Neural progenitor cell (in vitro differentiated cells): ENCODE data around the gene BAHD1. TPM values are rescaled to one million over a fixed set of nuclear protein-coding genes. Genes with fewer than 3 reads are reported as not detected.

ENCODE experiments used
- DNase-seq: peaks from one replicate; pipeline ENCODE4 v3.0.0-alpha.2; 2016; ENCODE audit warnings: low spot score
- H2AFZ ChIP-seq: fragments of 200-600 bp; sonication (generic); replicated peaks from 2 replicates; pipeline ENCODE4 v1.6.1; 2016; ENCODE audit warnings: antibody characterized with exemption
- H3F3A ChIP-seq: fragments of 200-600 bp; sonication (generic); 2 replicates; pipeline ENCODE4 v1.6.1; 2016; ENCODE audit warnings: antibody characterized with exemption, low read depth
- H3K27ac ChIP-seq: fragments of 200-600 bp; sonication (generic); 2 replicates; pipeline ENCODE4 v1.5.1; 2016; ENCODE audit warnings: mild to moderate bottlenecking
- H3K27me3 ChIP-seq: fragments of 200-600 bp; sonication (generic); 2 replicates; pipeline ENCODE4 v1.6.1; 2016; ENCODE audit warnings: mild to moderate bottlenecking, moderate library complexity
- H3K36me3 ChIP-seq: fragments of 200-600 bp; sonication (generic); 2 replicates; pipeline ENCODE4 v1.5.1; 2016
- H3K4me1 ChIP-seq: fragments of 200-600 bp; sonication (generic); 2 replicates; pipeline ENCODE4 v1.6.1; 2016; ENCODE audit warnings: mixed run types
- H3K4me2 ChIP-seq: fragments of 200-600 bp; sonication (generic); 2 replicates; pipeline ENCODE4 v1.6.1; 2016
- H3K4me3 ChIP-seq: fragments of 200-600 bp; sonication (generic); 2 replicates; pipeline ENCODE4 v1.5.1; 2016
- H3K79me2 ChIP-seq: fragments of 200-600 bp; sonication (generic); 2 replicates; pipeline ENCODE4 v1.6.1; 2016; ENCODE audit warnings: low read depth
- H3K9ac ChIP-seq: fragments of 200-600 bp; sonication (generic); 2 replicates; pipeline ENCODE4 v1.6.1; 2016
- H3K9me3 ChIP-seq: fragments of 200-600 bp; sonication (generic); 2 replicates; pipeline ENCODE4 v1.5.1; 2016; ENCODE audit warnings: low read depth
- H4K20me1 ChIP-seq: fragments of 200-600 bp; sonication (generic); 2 replicates; pipeline ENCODE4 v1.6.1; 2016; ENCODE audit warnings: low read depth
- H3K27ac Mint-ChIP-seq: 3 replicates; pipeline ENCODE4 v1.8.0; 2021; ENCODE audit warnings: mixed read lengths
- H3K27me3 Mint-ChIP-seq: 2 replicates; pipeline ENCODE4 v1.8.0; 2022; ENCODE audit warnings: low read depth, mild to moderate bottlenecking, inconsistent platforms, moderate library complexity, mixed read lengths; ENCODE audit not compliant: insufficient read depth
- H3K36me3 Mint-ChIP-seq: 3 replicates; pipeline ENCODE4 v1.8.0; 2021; ENCODE audit warnings: mixed read lengths
- H3K4me1 Mint-ChIP-seq: 3 replicates; pipeline ENCODE4 v1.8.0; 2021; ENCODE audit warnings: mixed read lengths
- H3K4me3 Mint-ChIP-seq: 3 replicates; pipeline ENCODE4 v1.8.0; 2021; ENCODE audit warnings: mild to moderate bottlenecking, moderate library complexity, mixed read lengths
- H3K9me3 Mint-ChIP-seq: 3 replicates; pipeline ENCODE4 v1.8.0; 2020; ENCODE audit warnings: mixed read lengths
- CTCF ChIP-seq: fragments of 200-600 bp; sonication (generic); IDR thresholded peaks from 2 replicates; pipeline ENCODE4 v1.5.1; 2017; ENCODE audit warnings: antibody characterized with exemption, mild to moderate bottlenecking
- EZH2 ChIP-seq: fragments of 200-600 bp; sonication (generic); IDR thresholded peaks from 2 replicates; pipeline ENCODE4 v1.6.1; 2017; ENCODE audit warnings: antibody characterized with exemption, mild to moderate bottlenecking, moderate library complexity
- EZH2phosphoT487 ChIP-seq: fragments of 200-600 bp; sonication (generic); IDR thresholded peaks from 2 replicates; pipeline ENCODE4 v1.6.1; 2017; ENCODE audit warnings: antibody characterized with exemption
- total RNA-seq: library from RNA; depleted of rRNA; stranded (reverse); fragments of >200 nt; gene quantifications from 2 replicates; pipeline ENCODE4 v1.2.3, GENCODE V29; 2015; ENCODE audit warnings: low replicate concordance

The BAHD1 gene
- total RNA-seq, 1 donor from 2014 or later, result 5.8 TPM

DNA sequence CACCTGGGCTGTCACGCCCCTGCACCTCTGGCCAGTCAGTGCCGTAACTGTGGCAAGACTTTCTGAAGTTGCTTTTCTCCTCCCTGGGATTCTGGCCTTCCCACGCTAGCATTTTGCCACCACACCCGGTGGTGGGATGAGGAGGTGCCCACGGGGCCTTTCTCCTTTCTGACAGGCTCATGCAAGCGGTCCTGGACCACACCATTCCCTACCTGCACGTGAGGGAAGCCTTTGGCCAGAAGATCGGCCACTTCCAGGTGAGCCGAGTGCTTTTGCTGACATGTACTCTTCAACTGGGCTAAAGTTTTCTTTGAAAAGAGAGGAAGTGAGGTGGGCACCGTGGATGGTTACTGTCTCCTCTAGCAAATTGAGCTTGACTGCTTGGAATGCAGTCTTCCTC is 25.5 kb upstream of the BAHD1 start:
- H3K27ac Mint-ChIP-seq, result no peak overlapping the region
- peaks cover 3% of the 10 kb centered on the region for H4K20me1 ChIP-seq
- no peak for DNase-seq
- no peaks in the 10 kb centered on the region for H3K9me3 Mint-ChIP-seq
- no peaks in the 10 kb centered on the region for H3K27me3 ChIP-seq
- no peak overlapping the region for H3K4me3 Mint-ChIP-seq
- no peak overlapping the region for H3K4me2 ChIP-seq
- no peaks in the 10 kb centered on the region for H3K4me1 ChIP-seq
- no peaks in the 10 kb centered on the region for H3K9me3 ChIP-seq
- TF ChIP-seq EZH2phosphoT487 (no peak), CTCF (no peak), EZH2 (no peak)
- no peaks in the 10 kb centered on the region for H3K79me2 ChIP-seq
- H3K9ac ChIP-seq, result no peak overlapping the region
- H3K27me3 Mint-ChIP-seq, result peaks cover 2% of the 10 kb centered on the region
- H2AFZ ChIP-seq, result no peak overlapping the region
- H3K4me1 Mint-ChIP-seq, result no peaks in the 10 kb centered on the region
- H3K4me3 ChIP-seq, result no peak overlapping the region
- H3K27ac ChIP-seq, result no peak overlapping the region
- peaks cover 2% of the 10 kb centered on the region for H3F3A ChIP-seq
- peaks cover 36% of the 10 kb centered on the region for H3K36me3 Mint-ChIP-seq
- H3K36me3 ChIP-seq, result no peaks in the 10 kb centered on the region

DNA sequence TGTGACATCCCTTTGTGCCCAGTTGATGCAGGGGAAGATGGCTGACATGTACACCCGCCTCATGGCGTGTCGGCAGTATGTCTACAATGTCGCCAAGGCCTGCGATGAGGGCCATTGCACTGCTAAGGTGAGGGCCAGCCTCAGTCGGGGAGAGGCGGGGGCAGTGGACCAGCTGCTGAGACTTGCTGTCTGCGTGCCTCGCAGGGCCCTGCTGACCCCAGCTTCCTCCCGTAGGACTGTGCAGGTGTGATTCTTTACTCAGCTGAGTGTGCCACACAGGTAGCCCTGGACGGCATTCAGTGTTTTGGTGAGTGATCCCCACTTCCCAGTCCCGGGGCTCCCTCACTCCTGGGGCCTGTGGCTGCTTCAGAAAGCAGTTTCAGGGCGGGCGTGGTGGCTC is 24.7 kb upstream of the BAHD1 start:
- H3K4me1 ChIP-seq, result peaks cover 2% of the 10 kb centered on the region
- no peak for DNase-seq
- Mint-ChIP-seq H3K4me1 (peaks cover 2% of the 10 kb centered on the region), H3K9me3 (no peaks in the 10 kb centered on the region), H3K27me3 (peaks cover 2% of the 10 kb centered on the region), H3K36me3 (peaks cover 28% of the 10 kb centered on the region), H3K27ac (no peak overlapping the region), H3K4me3 (no peak overlapping the region)
- H3F3A ChIP-seq, result peaks cover 8% of the 10 kb centered on the region
- no peaks in the 10 kb centered on the region for H3K27me3 ChIP-seq
- H4K20me1 ChIP-seq, result peaks cover 9% of the 10 kb centered on the region
- no peak overlapping the region for H3K4me3 ChIP-seq
- no peaks in the 10 kb centered on the region for H3K36me3 ChIP-seq
- H3K4me2 ChIP-seq, result no peak overlapping the region
- H3K27ac ChIP-seq, result no peak overlapping the region
- TF ChIP-seq CTCF (no peak), EZH2phosphoT487 (no peak), EZH2 (no peak)
- no peak overlapping the region for H2AFZ ChIP-seq
- H3K9ac ChIP-seq, result no peak overlapping the region
- no peaks in the 10 kb centered on the region for H3K79me2 ChIP-seq
- H3K9me3 ChIP-seq, result no peaks in the 10 kb centered on the region

DNA sequence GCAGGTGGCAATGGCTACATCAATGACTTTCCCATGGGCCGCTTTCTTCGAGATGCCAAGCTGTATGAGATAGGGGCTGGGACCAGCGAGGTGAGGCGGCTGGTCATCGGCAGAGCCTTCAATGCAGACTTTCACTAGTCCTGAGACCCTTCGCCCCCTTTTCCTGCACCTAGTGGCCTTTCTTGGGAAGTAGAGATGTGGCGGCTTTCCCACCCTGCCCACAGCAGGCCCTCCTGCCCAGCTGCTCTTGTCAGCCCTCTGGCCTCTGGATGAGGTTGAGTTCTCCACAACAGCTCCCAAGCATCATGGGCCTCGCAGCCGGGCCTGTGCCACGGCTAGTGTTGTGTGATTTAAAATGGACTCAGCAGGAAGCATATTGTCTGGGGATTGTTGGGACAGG is 22.6 kb upstream of the BAHD1 start:
- no peaks in the 10 kb centered on the region for H3K9me3 ChIP-seq
- H3K9ac ChIP-seq, result no peak overlapping the region
- H3F3A ChIP-seq, result peaks cover 15% of the 10 kb centered on the region
- H3K79me2 ChIP-seq, result no peaks in the 10 kb centered on the region
- peaks cover 3% of the 10 kb centered on the region for H3K27me3 ChIP-seq
- H3K36me3 ChIP-seq, result no peaks in the 10 kb centered on the region
- TF ChIP-seq EZH2 (no peak), CTCF (no peak)
- no peak overlapping the region for H3K27ac ChIP-seq
- H3K9me3 Mint-ChIP-seq, result no peaks in the 10 kb centered on the region
- H3K4me2 ChIP-seq, result no peak overlapping the region
- peaks cover 15% of the 10 kb centered on the region for H3K36me3 Mint-ChIP-seq
- no peak overlapping the region for H2AFZ ChIP-seq
- no peak overlapping the region for H3K4me3 Mint-ChIP-seq
- peaks cover 4% of the 10 kb centered on the region for H3K4me1 Mint-ChIP-seq
- peaks cover 14% of the 10 kb centered on the region for H4K20me1 ChIP-seq
- DNase-seq, result no peak
- H3K4me3 ChIP-seq, result no peak overlapping the region
- no peak overlapping the region for H3K27ac Mint-ChIP-seq
- H3K4me1 ChIP-seq, result peaks cover 10% of the 10 kb centered on the region
- H3K27me3 Mint-ChIP-seq, result peaks cover 2% of the 10 kb centered on the region
